BLaER1 treated with 17β-estradiol and CSF1 and Interleukin-3, amounts not matched to agents 10 nM and 100 nM (cell line): ENCODE results near the gene RPS6KC1.
"Not testable (repeated sequence)": the region's sequence is repeated elsewhere in the genome, so short reads cannot be mapped to it uniquely, and the experiment has no call there.

Experiments
- H3K27ac ChIP-seq, 11 experiments: shearing (Covaris generic); formaldehyde crosslinking; 2 replicates each; pipeline ENCODE4 v1.8.1; 2022
- H3K27me3 ChIP-seq, 11 experiments: shearing (Covaris generic); formaldehyde crosslinking; 2 replicates each; pipeline ENCODE4 v1.8.1; 2022
- H3K36me3 ChIP-seq, 11 experiments: shearing (Covaris generic); formaldehyde crosslinking; 2 replicates each; pipeline ENCODE4 v1.8.1; 2022
- H3K4me1 ChIP-seq, 10 experiments: shearing (Covaris generic); formaldehyde crosslinking; 2 replicates each; pipeline ENCODE4 v1.8.1; 2022
- H3K4me2 ChIP-seq, 11 experiments: shearing (Covaris generic); formaldehyde crosslinking; 2 replicates each; pipeline ENCODE4 v1.8.1; 2022
- H3K4me3 ChIP-seq, 10 experiments: shearing (Covaris generic); formaldehyde crosslinking; 2 replicates each; pipeline ENCODE4 v1.8.1; 2022
- H3K9ac ChIP-seq, 11 experiments: shearing (Covaris generic); formaldehyde crosslinking; 2 replicates each; pipeline ENCODE4 v1.8.1; 2022
- H3K9me3 ChIP-seq, 11 experiments: shearing (Covaris generic); formaldehyde crosslinking; replicated peaks in 1 of 11; 2 replicates each; pipeline ENCODE4 v1.8.1; 2022
- H4K20me1 ChIP-seq, 11 experiments: shearing (Covaris generic); formaldehyde crosslinking; 2 replicates each; pipeline ENCODE4 v1.8.1; 2022
- Cebpa-rat ChIP-seq, 11 experiments: shearing (Covaris generic); IDR thresholded peaks; 2 replicates each; pipeline ENCODE4 v1.8.1; 2022

RPS6KC1 gene

GRCh38 chr1:213111502-213111901 lies 60.5 kb downstream of the RPS6KC1 start:
- Histone ChIP-seq H3K9ac (no peak overlapping the region), H3K27me3 (no peaks in the 10 kb centered on the region), H4K20me1 (peaks cover 0 to 10% (median 0%) of the 10 kb centered on the region in 11 experiments; a peak in 4 of 22 replicates), H3K4me1 (peaks cover 0 to 8% (median 0%) of the 10 kb centered on the region in 10 experiments; a peak in 2 of 20 replicates), H3K36me3 (peaks cover 0 to 31% (median 9%) of the 10 kb centered on the region in 11 experiments; a peak in 12 of 22 replicates), H3K27ac (no peak overlapping the region), H3K4me3 (no peak overlapping the region), H3K9me3 (peaks cover 0 to 13% (median 8%) of the 10 kb centered on the region in 11 experiments; a peak in 7 of 22 replicates), H3K4me2 (no peak overlapping the region; a peak in 1 of 22 replicates)
- TF ChIP-seq Cebpa-rat (IDR thresholded peaks at IDR 0.05), result no peak

- H3K27me3 ChIP-seq, H3K4me1 ChIP-seq, H3K4me2 ChIP-seq, H3K27ac ChIP-seq, H3K9me3 ChIP-seq, H3K4me3 ChIP-seq, H3K9ac ChIP-seq: not testable (repeated sequence)
- Histone ChIP-seq H4K20me1 (peaks cover 0 to 14% (median 0%) of the 10 kb centered on the region in 11 experiments; a peak in 4 of 22 replicates), H3K36me3 (peaks cover 0 to 25% (median under 1%) of the 10 kb centered on the region in 11 experiments; a peak in 6 of 22 replicates)
Measured at GRCh38 chr1:213112723-213113122, 61.7 kb downstream of the RPS6KC1 start.

- H3K4me2 ChIP-seq, H3K9ac ChIP-seq, H3K27me3 ChIP-seq, H3K27ac ChIP-seq, H3K9me3 ChIP-seq, H3K4me3 ChIP-seq: not testable (repeated sequence)
- Histone ChIP-seq H4K20me1 (peaks cover 0 to 37% (median 0%) of the 10 kb centered on the region in 11 experiments; a peak in 4 of 22 replicates), H3K36me3 (peaks cover 0 to 28% (median 0%) of the 10 kb centered on the region in 11 experiments; a peak in 3 of 22 replicates), H3K4me1 (peaks cover 0 to 13% (median 0%) of the 10 kb centered on the region in 10 experiments; a peak in 6 of 20 replicates)
Measured at GRCh38 chr1:213117699-213118180, 66.7 kb downstream of the RPS6KC1 start.

GRCh38 chr1:213119794-213120193 lies 68.8 kb downstream of the RPS6KC1 start:
- Histone ChIP-seq H3K27me3 (no peaks in the 10 kb centered on the region), H3K4me2 (peak overlapping the region in 1 of 11 experiments; percentile 27; a peak in 2 of 22 replicates), H4K20me1 (peaks cover 0 to 57% (median 0%) of the 10 kb centered on the region in 11 experiments; a peak in 5 of 22 replicates), H3K9me3 (no peaks in the 10 kb centered on the region), H3K4me3 (no peak overlapping the region), H3K4me1 (peaks cover 0 to 13% (median 0%) of the 10 kb centered on the region in 10 experiments; a peak in 6 of 20 replicates), H3K36me3 (peaks cover 0 to 28% (median 0%) of the 10 kb centered on the region in 11 experiments; a peak in 3 of 22 replicates), H3K9ac (peak overlapping the region in 2 of 11 experiments; percentile 5 to 32; a peak in 3 of 22 replicates), H3K27ac (no peak overlapping the region)
- TF ChIP-seq Cebpa-rat (IDR thresholded peaks at IDR 0.05), result no peak

GRCh38 chr1:213120386-213120785 lies 69.3 kb downstream of the RPS6KC1 start:
- no peak for TF ChIP-seq Cebpa-rat (IDR thresholded peaks at IDR 0.05)
- peak overlapping the region in 3 of 11 experiments; percentile 8 to 27 (median 27); a peak in 2 of 22 replicates for H3K4me2 ChIP-seq
- no peak overlapping the region for H3K27ac ChIP-seq
- peak overlapping the region in 2 of 11 experiments; percentile 5 to 32; a peak in 2 of 22 replicates for H3K9ac ChIP-seq
- H3K27me3 ChIP-seq, result no peaks in the 10 kb centered on the region
- peaks cover 0 to 58% (median 0%) of the 10 kb centered on the region in 11 experiments; a peak in 5 of 22 replicates for H4K20me1 ChIP-seq
- H3K4me1 ChIP-seq, result peaks cover 0 to 13% (median 0%) of the 10 kb centered on the region in 10 experiments; a peak in 6 of 20 replicates
- H3K4me3 ChIP-seq, result no peak overlapping the region
- H3K36me3 ChIP-seq, result peaks cover 0 to 28% (median 0%) of the 10 kb centered on the region in 11 experiments; a peak in 3 of 22 replicates
- H3K9me3 ChIP-seq, result no peaks in the 10 kb centered on the region

GRCh38 chr1:213120961-213121360 lies 69.9 kb downstream of the RPS6KC1 start:
- Histone ChIP-seq H4K20me1 (peaks cover 0 to 61% (median 0%) of the 10 kb centered on the region in 11 experiments; a peak in 5 of 22 replicates), H3K9me3 (no peaks in the 10 kb centered on the region), H3K4me1 (peaks cover 0 to 13% (median 0%) of the 10 kb centered on the region in 10 experiments; a peak in 6 of 20 replicates), H3K4me2 (no peak overlapping the region), H3K27ac (no peak overlapping the region), H3K9ac (peak overlapping the region in 1 of 11 experiments; percentile 32; a peak in 1 of 22 replicates), H3K27me3 (no peaks in the 10 kb centered on the region), H3K36me3 (peaks cover 0 to 28% (median 0%) of the 10 kb centered on the region in 11 experiments; a peak in 3 of 22 replicates), H3K4me3 (no peak overlapping the region)
- TF ChIP-seq Cebpa-rat (IDR thresholded peaks at IDR 0.05), result no peak

- H3K4me1 ChIP-seq, result peaks cover 0 to 13% (median 0%) of the 10 kb centered on the region in 10 experiments; a peak in 6 of 20 replicates
- no peak overlapping the region for H3K4me2 ChIP-seq
- H3K9me3 ChIP-seq, result no peaks in the 10 kb centered on the region
- peaks cover 0 to 24% (median 0%) of the 10 kb centered on the region in 11 experiments; a peak in 3 of 22 replicates for H3K36me3 ChIP-seq
- no peak overlapping the region for H3K9ac ChIP-seq
- TF ChIP-seq Cebpa-rat (IDR thresholded peaks at IDR 0.05), result no peak
- no peak overlapping the region for H3K4me3 ChIP-seq
- H4K20me1 ChIP-seq, result peaks cover 0 to 63% (median 0%) of the 10 kb centered on the region in 11 experiments; a peak in 5 of 22 replicates
- no peaks in the 10 kb centered on the region for H3K27me3 ChIP-seq
- no peak overlapping the region for H3K27ac ChIP-seq
Measured at GRCh38 chr1:213122514-213122929, 71.5 kb downstream of the RPS6KC1 start.

- no peaks in the 10 kb centered on the region for H3K9me3 ChIP-seq
- no peak overlapping the region for H3K4me2 ChIP-seq
- no peak for TF ChIP-seq Cebpa-rat (IDR thresholded peaks at IDR 0.05)
- H3K27me3 ChIP-seq, result no peaks in the 10 kb centered on the region
- peaks cover 0 to 13% (median 0%) of the 10 kb centered on the region in 10 experiments; a peak in 6 of 20 replicates for H3K4me1 ChIP-seq
- H4K20me1 ChIP-seq, result peaks cover 0 to 63% (median 0%) of the 10 kb centered on the region in 11 experiments; a peak in 5 of 22 replicates
- no peak overlapping the region for H3K27ac ChIP-seq
- no peak overlapping the region; a peak in 1 of 22 replicates for H3K9ac ChIP-seq
- H3K36me3 ChIP-seq, result peaks cover 0 to 19% (median 0%) of the 10 kb centered on the region in 11 experiments; a peak in 3 of 22 replicates
- H3K4me3 ChIP-seq, result no peak overlapping the region
Measured at GRCh38 chr1:213123087-213123486, 72.0 kb downstream of the RPS6KC1 start.

- no peak overlapping the region; a peak in 1 of 22 replicates for H3K9ac ChIP-seq
Measured at GRCh38 chr1:213123536-213123935, 72.5 kb downstream of the RPS6KC1 start.

More at GRCh38 chr1:213123536-213123935, 72.5 kb downstream of the RPS6KC1 start:
- Histone ChIP-seq H3K27me3 (no peaks in the 10 kb centered on the region), H3K4me3 (no peak overlapping the region), H3K27ac (no peak overlapping the region), H3K4me1 (peaks cover 0 to 13% (median under 1%) of the 10 kb centered on the region in 10 experiments; a peak in 9 of 20 replicates), H3K36me3 (peaks cover 0 to 16% (median 0%) of the 10 kb centered on the region in 11 experiments; a peak in 3 of 22 replicates), H3K9me3 (no peaks in the 10 kb centered on the region), H4K20me1 (peaks cover 0 to 63% (median 0%) of the 10 kb centered on the region in 11 experiments; a peak in 5 of 22 replicates), H3K4me2 (no peak overlapping the region)
- TF ChIP-seq Cebpa-rat (IDR thresholded peaks at IDR 0.05), result no peak
